Measurements from ENCODE around the gene SF1. TPM values are rescaled to one million over a fixed set of nuclear protein-coding genes. Genes with fewer than 3 reads are reported as not detected.

SF1 gene
- polyA plus RNA-seq, 1 of the 3 experiments (the other 2 are of a cell fraction) = 66.3 TPM

DNA sequence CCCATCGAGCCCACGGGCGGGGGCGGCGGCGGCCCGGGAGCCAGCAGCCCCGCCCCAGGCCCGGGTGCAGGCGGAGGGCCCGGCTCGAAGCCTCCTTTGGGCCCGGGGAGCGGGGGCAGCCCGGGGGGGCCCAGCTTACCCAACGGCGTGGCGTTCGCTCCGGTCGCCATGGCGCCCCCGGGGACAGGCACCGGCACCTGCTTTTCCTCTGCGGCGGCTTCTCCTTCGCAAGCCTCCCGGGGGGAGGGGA lies 194 bp downstream of the SF1 start:
- WGBS (ENCODE audit: low lambda C conversion rate) = no CpG with 5 or more reads among the region's 28 CpGs
- Histone ChIP-seq H3K4me2 (peak overlapping the region; percentile 66; the same call in 1 of the 2 replicates), H3K4me3 (ENCODE audit: low read depth in 2 of 2, low read length in 1 of 2) (peak overlapping the region; percentile 75 to 83)

DNA sequence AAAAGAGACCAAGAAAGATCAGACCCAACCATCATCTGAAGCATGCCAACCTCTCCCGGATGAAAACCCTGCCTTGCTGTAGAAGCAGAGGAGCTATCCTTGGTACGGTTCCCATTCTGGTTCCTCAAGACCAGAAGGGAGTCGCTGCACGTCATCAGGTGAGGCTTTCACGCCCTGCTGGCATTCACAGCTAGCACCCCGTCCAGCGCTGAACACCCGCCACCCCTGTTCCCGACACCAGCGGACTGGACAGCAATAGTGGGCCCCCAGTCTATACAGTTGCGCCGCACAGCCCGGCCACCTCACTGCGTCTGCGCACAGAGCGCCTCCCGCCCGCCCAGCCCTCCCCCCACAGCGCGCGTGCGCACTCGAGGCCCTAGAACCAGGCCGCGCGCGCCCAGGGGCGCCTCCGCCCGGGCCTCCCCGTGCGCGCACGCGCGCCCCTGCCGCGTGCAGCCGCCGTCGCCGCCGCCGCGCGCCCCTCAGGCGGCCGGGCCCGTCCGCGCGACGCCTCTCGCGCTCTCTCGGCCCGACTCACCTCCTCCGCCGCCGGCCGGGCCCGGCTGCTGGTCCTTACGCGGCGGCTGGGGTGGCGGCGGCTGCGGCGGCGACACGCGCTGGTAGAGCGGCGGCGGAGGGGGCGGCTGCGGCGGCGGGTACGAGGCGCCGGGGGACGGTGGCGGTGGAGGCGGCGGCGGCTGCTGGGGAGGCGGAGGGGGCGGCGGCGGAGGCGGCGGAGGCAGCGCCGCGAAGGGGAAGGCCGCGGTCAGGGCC lies 706 bp downstream of the SF1 start:
- ChIA-PET POLR2A (interaction anchor here (1.2 to 1.6 kb wide), 2 partner anchors 18 to 89 kb away, joined by 3 to 5 read pairs; partner anchors contain the start of gene PYGM), CTCF (interaction anchor here (1.4 to 6.1 kb wide), 2 partner anchors 11 to 89 kb away, joined by 6 to 47 read pairs; no protein-coding TSS in a partner anchor)
- Histone ChIP-seq H3K36me3 (replicated peaks in 1 of 2; ENCODE audit: control insufficient read depth in 1 of 2, insufficient read depth in 2 of 2, low read length in 1 of 2) (peaks cover 47% of the 10 kb centered on the region in 2 experiments), H3F3A (replicated peaks; ENCODE audit: insufficient read depth) (peaks cover 21% of the 10 kb centered on the region), H3K4me3 (ENCODE audit: low read depth in 2 of 2, low read length in 1 of 2) (peak overlapping the region; percentile 77 to 83), H2AFZ (ENCODE audit: low read depth) (no peak overlapping the region), H3K9me2 (no peaks in the 10 kb centered on the region), H3K27me3 (ENCODE audit: insufficient read depth) (no peaks in the 10 kb centered on the region), H4K20me1 (ENCODE audit: insufficient read depth) (peaks cover 49% of the 10 kb centered on the region), H3K27ac (ENCODE audit: low read depth in 2 of 2, low read length in 1 of 2) (peak overlapping the region; percentile 91 to 95), H3K79me2 (ENCODE audit: insufficient read depth) (peaks cover 49% of the 10 kb centered on the region), H3K4me2 (peak overlapping the region; percentile 89), H3K4me1 (ENCODE audit: control insufficient read depth in 1 of 2, insufficient read depth in 2 of 2, low read depth in 1 of 2, low read length in 1 of 2) (peaks cover 17 to 19% of the 10 kb centered on the region in 2 experiments), H3K9ac (peak overlapping the region; percentile 95), H3K9me3 (no peaks in the 10 kb centered on the region)
- TF ChIP-seq SMC3 (IDR thresholded peaks at IDR 0.05; ENCODE audit: low read depth, low read length) (no peak), TAF1 (IDR thresholded peaks at IDR 0.05; ENCODE audit: borderline replicate concordance, low read depth, low read length) (0 out of 2 replicates have a peak, but pooled peaks have one; percentile 12), NRF1 (IDR thresholded peaks at IDR 0.05; ENCODE audit: low read depth, low read length) (peak; percentile 75)
- TF ChIP-seq, protein P1, sequence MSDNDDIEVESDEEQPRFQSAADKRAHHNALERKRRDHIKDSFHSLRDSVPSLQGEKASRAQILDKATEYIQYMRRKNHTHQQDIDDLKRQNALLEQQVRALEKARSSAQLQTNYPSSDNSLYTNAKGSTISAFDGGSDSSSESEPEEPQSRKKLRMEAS (IDR thresholded peaks at IDR 0.05; ENCODE audit: low read depth) = 0 out of 2 replicates have a peak, but pooled peaks have one; percentile 18
- TF ChIP-seq, protein P2, sequence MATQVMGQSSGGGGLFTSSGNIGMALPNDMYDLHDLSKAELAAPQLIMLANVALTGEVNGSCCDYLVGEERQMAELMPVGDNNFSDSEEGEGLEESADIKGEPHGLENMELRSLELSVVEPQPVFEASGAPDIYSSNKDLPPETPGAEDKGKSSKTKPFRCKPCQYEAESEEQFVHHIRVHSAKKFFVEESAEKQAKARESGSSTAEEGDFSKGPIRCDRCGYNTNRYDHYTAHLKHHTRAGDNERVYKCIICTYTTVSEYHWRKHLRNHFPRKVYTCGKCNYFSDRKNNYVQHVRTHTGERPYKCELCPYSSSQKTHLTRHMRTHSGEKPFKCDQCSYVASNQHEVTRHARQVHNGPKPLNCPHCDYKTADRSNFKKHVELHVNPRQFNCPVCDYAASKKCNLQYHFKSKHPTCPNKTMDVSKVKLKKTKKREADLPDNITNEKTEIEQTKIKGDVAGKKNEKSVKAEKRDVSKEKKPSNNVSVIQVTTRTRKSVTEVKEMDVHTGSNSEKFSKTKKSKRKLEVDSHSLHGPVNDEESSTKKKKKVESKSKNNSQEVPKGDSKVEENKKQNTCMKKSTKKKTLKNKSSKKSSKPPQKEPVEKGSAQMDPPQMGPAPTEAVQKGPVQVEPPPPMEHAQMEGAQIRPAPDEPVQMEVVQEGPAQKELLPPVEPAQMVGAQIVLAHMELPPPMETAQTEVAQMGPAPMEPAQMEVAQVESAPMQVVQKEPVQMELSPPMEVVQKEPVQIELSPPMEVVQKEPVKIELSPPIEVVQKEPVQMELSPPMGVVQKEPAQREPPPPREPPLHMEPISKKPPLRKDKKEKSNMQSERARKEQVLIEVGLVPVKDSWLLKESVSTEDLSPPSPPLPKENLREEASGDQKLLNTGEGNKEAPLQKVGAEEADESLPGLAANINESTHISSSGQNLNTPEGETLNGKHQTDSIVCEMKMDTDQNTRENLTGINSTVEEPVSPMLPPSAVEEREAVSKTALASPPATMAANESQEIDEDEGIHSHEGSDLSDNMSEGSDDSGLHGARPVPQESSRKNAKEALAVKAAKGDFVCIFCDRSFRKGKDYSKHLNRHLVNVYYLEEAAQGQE (IDR thresholded peaks at IDR 0.05; ENCODE audit: low read depth, low read length) = peak; percentile 90
- 0% methylated on average over 38 of the region's 98 CpGs for WGBS (ENCODE audit: low lambda C conversion rate)
- DNase-seq = peak; percentile 96

More for the DNA sequence above, 194 bp downstream of the SF1 start:
- Histone ChIP-seq H4K20me1 (ENCODE audit: insufficient read depth) (peaks cover 44% of the 10 kb centered on the region), H3K79me2 (ENCODE audit: insufficient read depth) (peaks cover 44% of the 10 kb centered on the region), H3K27me3 (ENCODE audit: insufficient read depth) (no peaks in the 10 kb centered on the region), H3F3A (replicated peaks; ENCODE audit: insufficient read depth) (peaks cover 18% of the 10 kb centered on the region), H3K9ac (peak overlapping the region; percentile 95), H3K9me2 (no peaks in the 10 kb centered on the region), H3K27ac (ENCODE audit: low read depth in 2 of 2, low read length in 1 of 2) (peak overlapping the region; percentile 91 to 95), H3K4me1 (ENCODE audit: control insufficient read depth in 1 of 2, insufficient read depth in 2 of 2, low read depth in 1 of 2, low read length in 1 of 2) (peaks cover 17 to 19% of the 10 kb centered on the region in 2 experiments), H3K36me3 (replicated peaks in 1 of 2; ENCODE audit: control insufficient read depth in 1 of 2, insufficient read depth in 2 of 2, low read length in 1 of 2) (peaks cover 41 to 42% of the 10 kb centered on the region in 2 experiments), H2AFZ (ENCODE audit: low read depth) (no peak overlapping the region), H3K9me3 (no peaks in the 10 kb centered on the region)
- no peak for DNase-seq
- TF ChIP-seq MXI1 (IDR thresholded peaks at IDR 0.05; ENCODE audit: low read depth, low read length) (peak; percentile 73; the same call in 1 of the 2 replicates), ELF1 (IDR thresholded peaks at IDR 0.05) (no peak)
- CTCF ChIA-PET = interaction anchor here (1.4 to 6.1 kb wide), 2 partner anchors 12 to 90 kb away, joined by 6 to 47 read pairs; no protein-coding TSS in a partner anchor
- POLR2A ChIA-PET = interaction anchor here (0.8 to 1.2 kb wide), 5 partner anchors 10 to 1081 kb away, joined by 3 to 7 read pairs (median 3); partner anchors contain the start of gene PYGM

All from SK-N-SH (cell line).